Stromal cell of bone marrow (primary cell): Measurements from ENCODE around the gene OR2W1.

ENCODE experiments used
- DNase-seq: peaks from one replicate; pipeline ENCODE4 v3.0.0-alpha.2; 2012; ENCODE audit warnings: low read depth

Gene OR2W1, protein sequence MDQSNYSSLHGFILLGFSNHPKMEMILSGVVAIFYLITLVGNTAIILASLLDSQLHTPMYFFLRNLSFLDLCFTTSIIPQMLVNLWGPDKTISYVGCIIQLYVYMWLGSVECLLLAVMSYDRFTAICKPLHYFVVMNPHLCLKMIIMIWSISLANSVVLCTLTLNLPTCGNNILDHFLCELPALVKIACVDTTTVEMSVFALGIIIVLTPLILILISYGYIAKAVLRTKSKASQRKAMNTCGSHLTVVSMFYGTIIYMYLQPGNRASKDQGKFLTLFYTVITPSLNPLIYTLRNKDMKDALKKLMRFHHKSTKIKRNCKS

DNA sequence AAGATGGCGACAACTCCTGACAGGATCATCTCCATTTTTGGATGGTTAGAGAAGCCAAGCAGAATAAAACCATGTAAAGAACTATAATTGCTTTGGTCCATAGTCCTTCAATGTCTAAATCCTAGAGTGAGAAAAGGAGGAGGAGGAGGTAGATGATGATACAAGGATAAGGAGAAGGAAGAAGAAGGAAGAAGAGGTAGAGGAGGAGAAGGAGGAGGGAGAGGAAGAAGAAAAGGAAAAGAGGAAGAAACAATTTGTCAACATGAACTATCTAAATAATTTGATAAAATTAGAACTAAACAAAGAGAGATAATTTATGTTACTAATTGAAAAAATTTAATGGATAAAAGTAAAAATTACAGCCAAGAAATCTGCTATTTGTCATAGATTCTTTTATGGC lies at the start of gene OR2W1:
OR2W1 (minus strand) TSS at position 101 of the 400 bp plus-strand sequence; CDS start at position 101, 0 bp downstream.
- DNase-seq = no peak

DNA sequence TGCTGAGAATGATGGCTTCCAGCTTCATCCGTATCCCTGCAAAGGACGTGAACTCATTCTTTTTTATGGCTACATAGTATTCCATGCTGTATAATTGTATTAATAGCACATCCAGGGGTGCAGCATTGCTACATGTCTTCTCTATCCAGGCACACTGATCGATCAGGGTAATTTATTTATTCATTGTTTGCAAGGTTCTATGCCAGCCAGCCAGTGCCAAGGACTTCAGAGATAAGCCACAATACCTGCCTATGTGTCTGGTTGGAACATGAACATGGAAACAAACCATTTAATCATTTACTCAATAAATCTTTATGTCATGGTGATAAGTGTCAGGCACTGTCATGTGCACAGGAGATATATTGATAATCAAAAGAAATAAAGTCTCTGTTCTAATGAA lies 48.0 kb upstream of the OR2W1 start:
- no peak for DNase-seq

DNA sequence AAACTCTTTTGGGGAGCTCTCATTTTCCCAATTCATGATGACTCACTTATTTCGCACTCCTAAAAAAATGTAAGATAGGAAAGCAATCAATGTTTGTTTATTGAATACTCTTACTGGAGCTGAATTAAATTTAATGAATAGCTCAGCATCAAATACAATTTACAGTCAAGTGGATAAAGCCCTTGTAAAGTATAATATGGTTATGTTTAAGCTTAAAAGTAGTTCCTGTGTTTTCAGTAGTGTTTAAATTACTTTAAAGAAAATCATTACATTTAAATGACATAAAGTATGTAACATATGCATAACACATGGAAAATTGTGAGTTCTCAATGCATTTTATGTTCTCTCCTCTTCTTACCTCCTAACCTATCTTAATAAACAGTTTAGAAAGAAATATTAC lies 42.2 kb upstream of the OR2W1 start, which contains the start of gene OR2B3:
OR2B3 (minus strand) TSS at position 101 of the 400 bp plus-strand sequence; CDS start at position 36, 65 bp downstream.
- no peak for DNase-seq

DNA sequence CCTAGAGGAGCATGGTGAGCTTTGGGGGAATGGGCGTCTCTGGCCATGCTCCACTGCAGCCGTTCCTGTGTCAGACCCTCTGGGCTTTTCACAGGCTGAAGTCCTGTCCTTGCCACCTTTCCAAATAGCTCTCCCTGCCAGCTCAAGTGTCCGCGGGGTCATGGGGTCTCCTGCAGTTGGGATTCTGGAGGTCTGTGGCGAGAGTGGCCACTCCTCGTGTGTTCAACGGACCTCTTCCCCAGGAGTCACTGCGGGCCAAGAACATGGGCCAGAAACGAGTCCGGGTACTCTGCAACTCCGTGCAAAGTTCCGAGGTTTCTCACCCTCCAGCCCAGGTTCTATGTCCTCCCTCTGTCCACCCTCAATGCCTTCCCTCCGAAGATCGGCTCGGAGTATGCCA lies 37.5 kb upstream of the OR2W1 start:
- no peak for DNase-seq

DNA sequence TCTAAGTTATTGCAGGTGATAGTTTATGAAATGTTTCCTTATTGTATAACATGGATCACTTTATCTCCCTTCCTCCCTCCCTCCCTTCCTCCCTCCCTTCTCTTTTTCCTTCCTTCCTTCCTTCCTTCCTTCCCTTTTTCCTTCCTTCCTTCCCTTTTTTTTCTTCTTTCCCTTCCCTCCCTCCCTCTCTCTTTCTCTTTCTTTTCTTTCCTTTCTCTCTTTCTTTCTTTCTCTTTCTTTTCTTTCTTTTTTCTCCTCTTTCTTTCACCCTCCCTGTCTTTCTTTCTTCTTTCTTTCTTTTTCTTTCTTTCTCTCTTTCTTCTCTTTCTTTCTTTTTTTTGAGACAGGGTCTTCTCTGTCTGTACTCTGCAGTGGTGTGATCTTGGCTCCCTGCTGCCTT lies 36.3 kb upstream of the OR2W1 start:
- DNase-seq = no peak

DNA sequence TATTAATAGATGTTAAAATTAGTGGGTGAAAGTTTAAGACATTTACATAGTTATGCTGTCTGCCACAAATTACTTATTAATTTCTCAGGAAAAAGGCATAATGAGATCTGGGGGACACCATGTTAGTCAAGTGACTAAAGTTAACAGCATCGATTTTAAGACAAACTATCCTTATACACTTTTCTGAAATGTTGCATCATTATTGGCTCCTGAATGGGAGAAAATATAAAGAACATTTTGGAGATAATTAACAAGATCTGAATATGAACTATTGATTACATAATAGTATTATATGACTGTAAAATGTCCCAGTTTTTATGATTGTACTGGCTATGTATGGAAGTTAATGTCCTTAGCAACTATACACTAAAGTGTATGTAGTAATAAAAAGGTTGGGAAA lies 34.2 kb upstream of the OR2W1 start:
- no peak for DNase-seq

DNA sequence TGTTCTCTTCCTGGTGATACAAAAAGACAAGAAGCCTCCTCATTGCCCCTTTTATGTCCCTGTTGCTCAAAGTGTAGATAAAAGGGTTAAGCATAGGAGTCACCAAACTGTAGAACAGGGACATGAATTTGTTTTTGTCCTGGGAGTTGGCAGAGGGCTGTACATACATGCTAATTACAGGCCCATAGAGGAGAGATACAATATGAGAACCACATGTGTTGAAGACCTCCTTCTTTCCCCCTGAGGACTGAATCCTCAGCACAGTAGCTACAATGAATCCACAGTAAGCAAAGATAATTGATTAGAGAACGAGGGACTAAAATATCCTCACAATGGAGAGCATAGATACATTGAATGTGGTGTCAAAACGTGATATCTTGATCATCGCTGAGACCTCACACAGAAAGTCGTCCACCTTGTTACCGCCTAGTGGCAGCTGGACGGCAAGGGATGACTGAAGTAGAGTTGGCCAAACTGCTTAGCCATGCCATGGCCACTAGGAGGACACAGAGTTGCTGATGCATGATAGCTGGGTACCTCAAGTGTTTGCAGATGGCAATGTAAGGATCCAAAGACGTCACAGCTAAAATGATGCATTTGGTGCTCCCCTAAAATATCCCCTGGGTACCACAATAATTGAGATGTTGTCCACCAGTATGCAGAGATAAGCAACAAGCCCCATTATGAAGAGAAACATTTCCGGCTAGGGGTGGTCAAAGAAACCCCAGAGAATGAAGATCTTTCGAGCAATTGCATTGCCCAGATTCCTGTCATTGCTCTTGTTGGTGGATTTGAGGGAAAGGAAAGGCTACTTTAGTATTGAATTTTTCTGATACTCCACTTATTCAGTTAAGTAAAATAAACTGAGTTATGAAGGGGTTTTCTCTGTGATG lies 27.1 kb upstream of the OR2W1 start:
- no peak for DNase-seq

DNA sequence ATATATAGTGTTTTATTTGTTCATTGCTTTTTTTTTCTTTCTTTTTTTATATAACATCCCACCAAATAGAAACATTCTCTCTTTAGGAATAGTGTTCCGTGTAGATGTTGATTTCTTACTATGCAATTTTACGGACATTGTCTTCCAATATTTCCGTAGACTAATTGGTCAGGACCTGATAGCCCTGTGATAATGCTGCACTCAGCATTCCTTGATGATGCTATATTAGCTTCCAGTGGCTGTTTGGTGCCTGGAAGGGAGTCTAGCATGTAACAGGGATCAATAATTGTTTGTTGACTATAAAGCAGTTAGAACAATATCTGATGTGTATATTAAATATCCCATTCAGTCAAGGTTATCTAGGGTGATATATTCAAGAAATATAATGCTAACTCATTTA lies 6.7 kb upstream of the OR2W1 start:
- DNase-seq = no peak

DNA sequence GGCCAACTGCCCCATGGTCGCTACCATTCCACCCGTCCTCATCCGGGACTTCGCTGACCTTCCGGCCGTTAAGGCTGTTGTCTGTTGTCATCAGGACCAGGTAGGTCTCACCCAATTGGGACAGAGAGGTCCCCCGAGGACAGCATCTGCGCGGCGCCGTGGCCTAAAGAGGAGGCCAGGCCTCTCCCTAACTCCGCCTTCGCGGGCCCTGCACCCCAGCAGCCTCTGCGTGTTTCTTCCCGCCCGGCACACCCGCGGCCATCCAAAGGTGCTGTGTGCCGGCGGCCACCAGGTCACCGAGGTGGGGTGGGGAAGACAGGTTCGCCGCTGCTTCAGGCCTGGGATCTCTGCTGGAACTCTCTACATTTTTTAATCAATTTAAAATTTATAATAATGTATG lies 9.0 kb downstream of the OR2W1 start:
- no peak for DNase-seq

DNA sequence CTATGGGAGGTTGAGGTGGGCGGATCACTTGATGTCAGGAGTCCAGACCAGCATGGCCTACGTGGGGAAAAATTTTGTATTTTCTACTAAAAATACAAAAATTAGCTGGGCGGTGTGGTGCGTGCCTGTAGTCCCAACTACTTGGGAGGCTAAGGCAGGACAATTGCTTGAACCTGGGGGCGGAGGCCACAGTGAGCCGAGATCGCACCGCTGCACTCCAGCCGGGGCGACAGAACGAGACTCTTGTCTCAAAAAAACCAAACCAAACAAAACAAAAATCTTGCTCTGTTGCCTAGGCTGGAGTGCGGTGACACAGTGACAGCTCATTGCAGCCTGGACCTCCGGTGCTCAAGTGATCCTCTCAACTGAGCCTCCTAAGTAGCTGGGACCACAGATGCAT lies 16.2 kb downstream of the OR2W1 start:
- no peak for DNase-seq

DNA sequence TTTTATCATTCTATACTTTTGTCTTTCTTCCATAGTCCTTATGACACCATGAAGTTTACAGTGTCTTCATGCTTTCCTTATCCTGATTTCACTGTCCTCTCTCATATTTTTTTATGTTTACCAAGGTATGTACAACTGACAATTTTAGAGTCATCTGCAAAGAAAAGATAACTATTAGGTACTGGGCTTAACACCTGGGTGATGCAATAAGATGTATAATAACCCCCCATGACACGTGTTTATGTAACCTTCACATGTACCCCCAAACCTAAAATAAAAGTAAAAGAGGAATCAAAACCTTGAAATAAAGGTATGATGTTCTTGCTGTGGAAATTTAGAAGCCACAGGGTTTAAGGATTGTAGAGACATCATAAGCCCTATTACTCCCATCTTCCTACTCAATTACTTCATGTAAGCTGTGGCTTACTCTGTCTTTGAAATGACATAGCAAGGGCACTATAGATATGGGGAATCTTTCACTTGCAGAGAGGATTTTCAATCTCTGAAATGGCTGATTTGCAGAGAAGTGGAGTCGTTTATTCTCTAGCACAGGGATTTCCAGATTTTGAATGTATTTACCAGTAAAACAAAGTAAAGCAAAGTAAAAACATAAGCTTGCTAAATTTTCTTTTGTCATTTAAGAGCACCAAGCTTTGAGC lies 18.9 kb downstream of the OR2W1 start:
- DNase-seq = no peak

DNA sequence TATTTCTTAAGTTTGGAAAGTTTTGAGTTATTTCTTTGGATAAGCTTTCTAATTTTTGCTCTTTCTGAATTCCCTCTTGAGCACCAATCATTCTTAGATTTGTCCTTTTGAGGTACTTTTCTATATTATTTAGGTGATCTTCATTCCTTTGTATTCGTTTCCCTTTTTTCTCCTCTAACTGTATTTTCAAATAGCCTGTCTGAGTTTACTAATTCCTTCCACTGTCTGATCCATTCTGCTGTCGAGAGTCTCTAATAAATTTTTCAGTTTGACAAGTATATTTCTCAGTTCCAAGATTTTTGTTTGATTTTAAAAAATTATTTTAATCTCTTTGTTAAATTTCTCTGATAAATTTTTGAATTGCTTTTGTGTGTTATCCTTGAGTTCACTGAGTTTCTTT lies 23.5 kb downstream of the OR2W1 start:
- no peak for DNase-seq

DNA sequence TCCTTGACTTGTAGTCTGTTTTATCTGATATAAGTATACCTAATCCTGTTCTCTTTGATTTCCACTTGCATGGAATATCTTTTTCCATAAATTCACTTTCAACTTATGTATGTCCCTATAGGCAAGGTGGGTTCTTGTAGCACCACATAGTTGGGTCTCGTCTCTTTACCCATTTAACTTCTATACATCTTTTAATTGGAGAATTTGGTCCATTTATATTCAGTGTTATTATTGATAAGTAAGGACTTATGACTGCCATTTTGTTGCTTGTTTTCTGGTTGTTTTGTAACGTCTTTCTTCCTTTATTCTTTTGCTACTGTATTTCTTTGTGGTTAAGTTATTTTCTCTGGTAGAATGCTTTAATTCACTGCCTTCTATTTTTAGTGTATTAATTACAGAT lies 25.3 kb downstream of the OR2W1 start:
- DNase-seq = no peak

DNA sequence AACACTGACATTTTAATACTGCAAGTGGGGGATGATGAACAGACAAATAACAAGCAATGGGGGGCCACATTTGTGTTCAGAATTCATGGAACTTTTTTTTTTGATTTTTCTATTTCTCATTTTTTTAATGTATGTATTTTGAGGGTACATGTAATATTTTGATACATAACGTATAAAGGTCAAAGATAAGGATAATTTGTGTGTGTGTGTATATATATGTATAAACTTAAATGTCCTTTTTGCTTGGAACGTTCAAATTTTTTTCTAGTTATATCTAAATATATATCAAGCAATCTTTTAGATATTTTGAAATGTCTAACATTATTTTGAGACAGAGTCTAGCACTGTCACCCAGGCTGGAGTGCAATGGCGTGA lies 27.6 kb downstream of the OR2W1 start:
- no peak for DNase-seq

DNA sequence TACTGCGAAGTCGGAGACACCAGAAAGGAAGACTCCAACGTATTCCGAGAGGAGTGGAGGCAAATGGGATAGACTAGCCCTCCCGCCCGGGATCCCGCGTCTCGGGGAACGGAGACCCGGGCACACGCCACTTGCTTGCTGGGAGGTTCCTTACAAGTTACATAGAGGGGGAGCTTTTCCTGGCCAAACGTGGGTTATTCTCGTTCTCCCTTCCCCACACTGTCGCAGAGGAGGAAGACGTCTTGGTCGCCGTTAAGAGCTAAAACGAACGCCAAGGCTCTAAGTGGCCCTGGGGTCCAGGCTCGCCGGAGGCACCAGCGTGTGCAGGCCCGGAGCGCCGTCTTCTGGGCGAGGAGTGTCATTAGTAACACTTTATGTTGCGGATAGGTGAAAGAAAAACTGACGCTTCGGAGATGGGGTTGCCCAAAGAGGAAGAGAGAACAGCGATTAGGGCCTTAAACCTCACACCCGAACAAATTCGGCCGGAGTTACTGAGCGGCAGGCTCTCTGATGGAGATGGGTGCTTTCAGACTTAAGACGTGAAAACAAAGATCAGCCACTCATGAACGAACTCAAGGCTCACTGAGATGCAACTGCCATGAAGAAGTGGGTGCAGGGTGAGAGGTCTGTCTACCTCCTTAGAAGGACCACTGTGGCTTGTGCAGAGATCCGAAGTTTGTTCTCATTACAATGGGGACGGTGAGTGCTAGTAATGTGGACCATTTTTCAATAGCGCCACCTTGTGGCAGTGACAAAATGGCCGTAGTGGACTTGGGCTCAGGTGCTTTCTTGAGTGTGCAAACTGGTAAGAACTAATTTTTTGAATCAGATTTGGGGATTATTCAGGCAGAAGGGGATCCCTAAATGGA lies 28.2 kb downstream of the OR2W1 start:
- DNase-seq = peak; percentile 61

DNA sequence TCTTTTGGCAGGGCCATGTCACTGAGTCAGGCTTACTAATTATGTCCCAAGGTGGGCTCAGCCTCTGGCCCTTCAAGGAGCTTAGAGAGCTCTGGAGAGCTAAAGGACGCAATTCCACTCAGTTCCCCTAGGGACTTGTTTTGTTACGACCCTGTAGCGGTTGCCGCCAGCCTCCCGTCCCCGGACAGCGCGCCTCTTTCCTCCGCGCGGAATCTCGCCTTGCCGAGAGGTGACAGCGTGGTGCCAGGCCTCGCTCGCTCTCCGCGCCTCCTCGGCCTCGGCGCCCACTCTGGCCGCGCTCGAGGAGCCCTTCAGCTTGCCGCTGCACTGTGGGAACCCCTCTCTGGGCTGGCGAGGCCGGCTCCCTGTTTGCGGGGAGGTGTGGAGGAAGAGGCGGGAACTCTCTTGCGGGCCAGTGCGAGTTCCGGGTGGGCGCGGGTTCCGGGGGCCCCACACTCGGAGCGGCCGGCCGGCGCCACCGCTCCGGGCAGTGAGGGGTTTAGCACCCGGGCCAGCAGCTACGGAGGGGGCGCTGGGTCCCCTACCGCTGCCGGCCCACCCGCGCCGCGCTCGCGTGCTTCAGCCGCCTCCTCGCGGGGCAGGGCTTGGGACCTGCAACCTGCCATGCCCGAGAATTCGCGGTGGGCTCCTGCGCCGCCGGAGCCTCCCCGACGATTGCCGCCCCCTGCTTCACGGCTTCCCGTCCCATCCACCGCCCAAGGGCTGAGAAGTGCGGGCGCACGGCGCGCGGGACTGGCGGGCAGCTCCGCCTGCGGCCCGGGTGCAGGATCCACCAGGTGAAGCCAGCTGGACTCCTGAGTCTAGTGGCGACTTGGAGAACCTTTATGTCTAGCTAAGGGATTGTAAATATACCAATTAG lies 30.0 kb downstream of the OR2W1 start:
- DNase-seq = no peak

DNA sequence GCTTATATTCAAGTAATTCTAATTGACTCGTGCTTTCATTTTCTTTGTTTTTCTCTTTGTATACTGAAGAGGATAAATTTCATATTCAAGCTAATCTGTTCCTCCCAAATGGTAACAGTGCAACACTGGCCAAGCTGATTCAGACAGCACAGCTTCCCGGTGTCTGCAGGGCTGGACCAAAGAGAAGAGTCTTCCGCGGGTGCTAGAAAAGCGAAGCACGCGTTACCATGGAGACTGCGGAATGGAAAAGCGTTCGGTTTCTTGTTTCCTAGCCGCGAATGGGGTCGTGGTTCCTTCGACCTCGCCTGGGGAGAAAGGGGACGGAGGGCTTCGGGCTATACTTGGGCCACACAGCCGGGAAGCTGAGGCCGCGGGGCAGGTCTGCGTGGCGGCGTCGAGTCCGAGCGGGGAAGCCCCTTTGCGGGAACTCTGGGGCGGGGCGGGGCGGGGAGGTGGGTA lies 33.7 kb downstream of the OR2W1 start:
- peak; percentile 53 for DNase-seq

DNA sequence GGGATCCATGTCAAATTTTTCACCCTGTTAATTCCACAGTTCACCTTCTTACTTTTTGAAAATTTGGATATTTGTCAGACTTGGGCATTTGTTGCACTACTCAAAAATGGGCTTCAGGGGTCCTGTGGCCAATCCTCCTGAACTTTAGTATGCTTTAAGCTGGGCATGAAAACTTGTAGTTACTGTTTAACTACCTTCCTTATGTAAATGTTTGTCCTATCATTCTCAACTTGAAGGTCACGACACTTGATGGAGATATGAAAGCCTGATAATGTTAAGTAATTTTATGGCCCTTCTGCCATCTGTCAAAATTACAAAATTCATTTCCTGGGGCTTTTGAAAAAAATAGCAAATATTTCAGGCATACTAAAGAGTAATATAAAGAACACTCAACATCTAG lies 35.6 kb downstream of the OR2W1 start:
- no peak for DNase-seq

DNA sequence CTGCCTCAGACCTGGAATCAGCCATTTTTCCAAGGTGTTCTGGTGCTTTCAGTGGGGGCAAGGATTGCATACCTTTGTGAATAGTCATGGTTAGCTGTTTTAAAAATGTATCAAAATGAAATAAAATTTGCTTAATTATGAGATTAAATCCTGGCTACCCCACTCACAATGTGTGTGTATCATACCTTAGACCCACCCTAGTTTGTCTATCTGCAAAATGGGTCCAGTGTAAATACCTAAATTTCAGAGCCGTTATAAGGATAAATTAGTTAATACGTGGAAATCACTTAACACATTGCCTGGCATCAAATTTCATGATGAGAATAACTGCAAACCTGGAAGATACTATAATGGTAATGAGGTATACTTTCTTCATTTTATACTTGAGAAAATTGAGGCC lies 36.9 kb downstream of the OR2W1 start:
- DNase-seq = no peak

DNA sequence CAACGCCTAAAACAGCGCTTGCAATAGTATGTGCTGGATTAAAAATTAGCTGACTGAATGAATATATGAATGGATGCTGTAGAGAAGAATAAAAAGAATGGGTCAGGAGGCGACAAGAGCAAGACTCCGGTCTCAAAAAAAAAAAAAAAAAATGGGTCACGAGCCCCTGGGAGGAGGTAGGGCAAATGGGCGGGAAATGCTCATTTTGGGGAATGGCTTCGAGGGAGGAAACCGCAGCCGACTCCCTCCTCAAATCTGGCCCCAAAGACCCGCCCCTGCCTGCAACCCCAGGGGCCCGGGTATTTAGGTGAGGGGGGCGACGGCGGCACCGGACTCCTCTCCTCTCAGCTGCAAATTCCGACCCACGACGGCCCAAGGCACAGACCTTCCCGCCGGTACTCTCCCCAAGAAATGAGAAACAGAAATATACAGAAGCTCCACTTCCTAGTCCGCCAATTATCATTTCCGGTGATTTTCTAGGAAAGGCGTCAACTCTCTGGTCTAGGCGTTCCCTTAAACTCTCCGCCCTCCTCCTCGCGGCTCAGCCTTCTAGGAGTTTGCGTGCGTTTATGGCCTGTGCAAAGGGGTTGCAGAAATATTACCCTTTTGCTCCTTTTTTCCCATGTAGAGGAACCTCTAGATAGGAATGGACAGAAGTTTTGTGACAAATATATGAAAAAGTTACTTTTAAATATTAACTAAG lies 39.6 kb downstream of the OR2W1 start, which contains the start of gene ZNF311:
ZNF311 (minus strand) TSS at position 133 of the 703 bp plus-strand sequence. CDS start 1,361 bp downstream, outside the sequence.
- no peak for DNase-seq
